Measurements from ENCODE around the gene TUBGCP3. TPM values are rescaled to one million over a fixed set of nuclear protein-coding genes. Genes with fewer than 3 reads are reported as not detected.

The TUBGCP3 gene
- total and polyA plus RNA-seq, 9 donors: 19.4 to 58.0 (median 29.5) TPM

DNA sequence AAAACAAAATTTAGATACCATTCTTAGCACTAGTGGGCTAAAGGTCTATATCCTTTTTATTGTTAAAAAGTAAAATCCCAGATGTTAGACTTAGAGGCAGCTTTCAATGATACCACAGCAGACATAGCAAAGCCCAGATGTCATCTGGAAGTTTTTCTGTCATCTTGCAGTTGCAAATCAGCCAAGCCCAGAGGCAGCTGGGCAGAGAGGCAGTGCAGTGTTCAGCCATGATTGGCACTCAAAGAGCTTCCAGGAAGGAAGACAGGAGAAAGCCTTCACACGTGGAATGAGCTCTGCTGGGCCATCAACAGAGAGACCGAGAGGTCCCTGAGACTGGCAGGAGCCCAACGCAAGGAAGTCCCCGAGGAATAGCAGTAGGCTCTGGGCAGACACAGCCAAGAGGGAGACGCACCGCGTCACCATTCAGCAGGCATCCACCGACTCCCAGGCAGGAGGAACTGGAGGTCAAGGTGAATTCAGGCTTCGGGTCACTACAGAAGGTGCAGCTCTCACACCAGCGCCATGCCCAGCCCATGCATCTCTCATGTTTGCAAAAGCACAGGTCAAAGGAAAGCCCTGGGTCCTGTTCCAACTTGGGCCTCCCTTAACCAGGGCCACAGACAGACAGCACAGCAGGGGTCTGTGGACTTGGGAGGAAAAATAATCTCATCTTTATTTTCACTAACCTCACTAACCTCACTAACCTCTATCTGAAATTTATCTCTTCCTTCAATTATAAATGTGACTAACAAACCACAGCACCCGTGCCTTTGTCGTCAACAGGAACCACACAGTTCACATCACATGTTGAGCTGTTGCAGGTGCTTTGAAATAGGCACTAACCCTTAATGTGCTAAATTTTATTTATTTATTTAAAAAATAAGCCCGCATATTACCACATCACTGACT, 54.9 kb downstream of the TUBGCP3 start:
- TF ChIP-seq, protein P1, sequence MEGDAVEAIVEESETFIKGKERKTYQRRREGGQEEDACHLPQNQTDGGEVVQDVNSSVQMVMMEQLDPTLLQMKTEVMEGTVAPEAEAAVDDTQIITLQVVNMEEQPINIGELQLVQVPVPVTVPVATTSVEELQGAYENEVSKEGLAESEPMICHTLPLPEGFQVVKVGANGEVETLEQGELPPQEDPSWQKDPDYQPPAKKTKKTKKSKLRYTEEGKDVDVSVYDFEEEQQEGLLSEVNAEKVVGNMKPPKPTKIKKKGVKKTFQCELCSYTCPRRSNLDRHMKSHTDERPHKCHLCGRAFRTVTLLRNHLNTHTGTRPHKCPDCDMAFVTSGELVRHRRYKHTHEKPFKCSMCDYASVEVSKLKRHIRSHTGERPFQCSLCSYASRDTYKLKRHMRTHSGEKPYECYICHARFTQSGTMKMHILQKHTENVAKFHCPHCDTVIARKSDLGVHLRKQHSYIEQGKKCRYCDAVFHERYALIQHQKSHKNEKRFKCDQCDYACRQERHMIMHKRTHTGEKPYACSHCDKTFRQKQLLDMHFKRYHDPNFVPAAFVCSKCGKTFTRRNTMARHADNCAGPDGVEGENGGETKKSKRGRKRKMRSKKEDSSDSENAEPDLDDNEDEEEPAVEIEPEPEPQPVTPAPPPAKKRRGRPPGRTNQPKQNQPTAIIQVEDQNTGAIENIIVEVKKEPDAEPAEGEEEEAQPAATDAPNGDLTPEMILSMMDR (IDR thresholded peaks at IDR 0.05): no peak
- TF ChIP-seq EP300 (IDR thresholded peaks at IDR 0.05): no peak
- TF ChIP-seq POLR2A (IDR thresholded peaks at IDR 0.05): no peak
- Histone ChIP-seq H3K4me3 (no peak overlapping the region), H3K27me3 (no peaks in the 10 kb centered on the region), H3K4me1 (ENCODE audit: insufficient read depth) (peaks cover 2% of the 10 kb centered on the region), H3K27ac (no peak overlapping the region), H3K36me3 (no peaks in the 10 kb centered on the region), H3K9me3 (no peaks in the 10 kb centered on the region)
- no peak for DNase-seq
- 70 to 76% (median 75%) methylated on average over 13 of the region's 13 CpGs for WGBS, 3 donors
- intact Hi-C loops (cut with DNase I): no loop called here

DNA sequence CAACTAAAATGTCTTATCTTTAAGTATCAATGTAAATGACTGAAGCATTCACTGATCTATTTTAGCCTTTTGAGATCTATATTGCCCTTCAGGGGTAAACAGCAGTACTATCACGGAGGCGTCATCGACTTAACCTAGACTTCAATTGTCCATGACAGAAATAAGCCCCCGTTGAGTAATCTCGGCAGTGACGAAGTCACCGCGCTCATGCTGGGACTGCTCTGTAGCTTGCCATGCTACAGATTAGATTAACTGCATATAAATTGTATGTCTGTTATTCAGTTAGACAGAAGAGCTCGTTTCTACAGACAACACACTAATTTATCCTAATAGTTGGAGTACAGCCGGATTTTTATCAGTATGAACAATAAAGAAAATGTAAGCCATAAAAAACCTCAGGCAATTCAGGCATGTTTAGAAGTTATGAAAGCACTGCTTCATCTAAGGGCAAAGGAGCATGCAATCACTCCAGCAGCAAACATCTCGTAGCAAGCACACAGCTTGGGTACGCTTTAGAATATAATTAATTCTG, 56.6 kb downstream of the TUBGCP3 start:
- no peak for TF ChIP-seq POLR2A (IDR thresholded peaks at IDR 0.05)
- TF ChIP-seq, protein P1 (IDR thresholded peaks at IDR 0.05): no peak
- no peak for TF ChIP-seq EP300 (IDR thresholded peaks at IDR 0.05)
- DNase-seq: no peak
- Histone ChIP-seq H3K27ac (no peak overlapping the region), H3K9me3 (no peaks in the 10 kb centered on the region), H3K4me1 (ENCODE audit: insufficient read depth) (peaks cover 2% of the 10 kb centered on the region), H3K27me3 (no peaks in the 10 kb centered on the region), H3K4me3 (no peak overlapping the region), H3K36me3 (no peaks in the 10 kb centered on the region)
- 41 to 58% (median 46%) methylated on average over 12 of the region's 12 CpGs for WGBS, 3 donors
- intact Hi-C loops (cut with DNase I): no loop called here

DNA sequence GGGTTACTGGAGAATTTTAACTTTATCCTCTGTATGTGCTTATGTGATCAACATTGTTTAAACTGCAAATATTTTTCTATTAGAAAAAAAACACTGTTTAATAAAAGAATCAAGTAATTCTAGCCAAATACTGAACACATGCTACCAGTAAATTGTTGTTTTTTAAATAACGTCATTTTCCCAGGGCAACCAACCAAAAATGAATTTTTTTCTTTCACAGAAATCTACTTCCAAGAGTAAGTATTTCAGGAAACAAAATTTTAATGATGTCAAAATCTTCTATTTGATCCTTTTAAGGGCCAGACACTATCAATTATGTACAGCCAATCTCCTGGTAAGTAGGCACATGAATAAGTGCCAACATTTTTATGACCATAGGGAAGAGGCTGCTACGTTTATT, 57.1 kb downstream of the TUBGCP3 start:
- H3K36me3 ChIP-seq: no peaks in the 10 kb centered on the region
- no peak for DNase-seq
- peaks cover 2% of the 10 kb centered on the region for H3K4me1 ChIP-seq (ENCODE audit: insufficient read depth)
- H3K27me3 ChIP-seq: no peaks in the 10 kb centered on the region
- TF ChIP-seq, protein P1 (IDR thresholded peaks at IDR 0.05): no peak
- TF ChIP-seq EP300 (IDR thresholded peaks at IDR 0.05) (no peak), POLR2A (IDR thresholded peaks at IDR 0.05) (no peak)
- 11 to 18% (median 18%) methylated on average over 2 of the region's 2 CpGs for WGBS, 3 donors
- H3K9me3 ChIP-seq: no peaks in the 10 kb centered on the region
- intact Hi-C loops (cut with DNase I): no loop called here
- no peak overlapping the region for H3K27ac ChIP-seq
- no peak overlapping the region for H3K4me3 ChIP-seq

DNA sequence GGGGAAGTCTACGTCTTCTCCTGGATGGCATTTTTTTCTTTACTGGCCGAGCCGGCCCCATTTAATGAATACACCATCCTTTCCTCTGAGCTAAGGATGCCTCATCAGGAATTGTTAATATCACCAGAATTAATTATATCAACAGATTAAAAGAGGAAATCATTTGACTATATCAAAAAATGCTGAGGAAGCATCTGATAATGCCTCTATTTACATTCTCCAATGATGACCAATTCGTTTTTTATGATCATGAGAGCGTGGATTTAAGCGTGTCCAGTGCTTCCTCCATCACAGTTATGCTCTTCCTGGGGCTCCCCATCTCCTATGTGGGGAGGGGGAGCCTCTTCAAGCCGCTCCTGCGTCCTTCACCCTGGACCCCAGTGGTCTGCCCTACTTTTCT, 58.7 kb downstream of the TUBGCP3 start:
- DNase-seq: no peak
- 95 to 97% (median 97%) methylated on average over 8 of the region's 8 CpGs for WGBS, 3 donors
- no peak overlapping the region for H3K27ac ChIP-seq
- H3K4me1 ChIP-seq (ENCODE audit: insufficient read depth): peaks cover 2% of the 10 kb centered on the region
- no peaks in the 10 kb centered on the region for H3K36me3 ChIP-seq
- H3K9me3 ChIP-seq: no peaks in the 10 kb centered on the region
- H3K27me3 ChIP-seq: no peaks in the 10 kb centered on the region
- intact Hi-C loops (cut with DNase I): no loop called here
- TF ChIP-seq POLR2A (IDR thresholded peaks at IDR 0.05) (no peak), EP300 (IDR thresholded peaks at IDR 0.05) (no peak)
- no peak overlapping the region for H3K4me3 ChIP-seq
